NCI-H2196 (cell line): ENCODE results near the gene TSPAN10.

Source experiments
- DNase-seq: peaks from one replicate; lab custom pipeline; 2025; ENCODE audit not compliant: unreplicated experiment; lab: John Stamatoyannopoulos, UW

The TSPAN10 gene

DNA sequence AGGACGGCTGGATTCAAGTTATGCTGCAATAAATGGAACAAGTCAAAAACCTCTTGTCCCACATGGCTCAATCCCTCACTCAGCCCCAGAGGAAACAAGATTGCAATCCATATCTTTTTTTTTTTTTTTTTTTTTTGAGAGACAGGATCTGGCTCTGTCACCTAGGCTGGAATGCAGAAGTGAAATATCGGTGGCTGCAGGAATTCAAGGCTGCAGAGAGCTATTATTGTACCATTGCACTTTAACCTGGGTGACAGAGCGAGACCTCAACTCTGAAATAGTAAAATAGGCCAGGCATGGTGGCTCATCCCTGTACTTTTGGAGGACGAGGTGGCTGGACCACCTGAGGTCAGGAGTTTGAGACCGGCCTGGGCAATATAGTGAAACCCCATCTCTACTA is 22.0 kb downstream of the TSPAN10 start:
- no peak for DNase-seq

DNA sequence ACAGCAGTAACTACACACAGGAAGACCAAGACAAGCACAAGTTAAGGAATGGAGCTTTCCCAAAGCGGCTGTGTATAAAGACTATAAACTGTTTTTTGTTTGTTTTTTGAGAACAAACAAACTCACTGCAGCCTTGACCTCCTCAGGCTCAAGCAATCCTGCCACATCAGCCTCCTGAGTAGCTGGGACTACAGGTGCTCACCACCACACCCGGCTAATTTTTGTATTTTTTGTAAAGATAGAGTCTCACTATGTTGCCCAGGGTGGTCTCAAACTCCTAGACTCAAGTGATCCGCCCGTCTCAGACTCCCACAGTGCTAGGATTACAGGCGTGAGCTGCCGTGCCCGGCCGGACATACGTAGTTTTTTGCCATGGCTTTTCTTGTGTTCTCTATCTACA is 23.4 kb downstream of the TSPAN10 start:
- DNase-seq = no peak

DNA sequence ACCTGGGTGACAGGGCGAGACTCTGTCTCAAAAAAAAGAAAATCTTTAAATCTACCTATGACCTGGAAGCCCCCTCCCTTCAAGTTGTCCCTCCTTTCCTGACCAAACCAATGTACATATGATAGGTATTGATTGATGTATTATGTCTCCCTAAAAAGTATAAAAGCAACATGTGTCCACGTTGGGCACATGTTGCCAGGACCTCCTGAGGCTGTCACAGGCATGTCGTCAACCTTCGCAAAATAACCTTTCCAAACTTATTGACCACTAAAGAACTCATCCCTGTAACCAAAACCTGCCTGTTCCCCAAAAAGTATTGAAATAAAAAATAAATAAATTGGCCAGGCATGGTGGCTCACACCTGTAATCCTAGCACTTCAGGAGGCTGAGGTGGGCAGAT is 25.0 kb downstream of the TSPAN10 start:
- no peak for DNase-seq

GRCh38 chr17:81664051-81664470 is 27.1 kb downstream of the TSPAN10 start:
- no peak for DNase-seq

GRCh38 chr17:81665205-81666091 is 28.5 kb downstream of the TSPAN10 start:
- DNase-seq = peak; percentile 62

GRCh38 chr17:81666092-81666341 is 29.0 kb downstream of the TSPAN10 start:
- peak; percentile 55 for DNase-seq

DNA sequence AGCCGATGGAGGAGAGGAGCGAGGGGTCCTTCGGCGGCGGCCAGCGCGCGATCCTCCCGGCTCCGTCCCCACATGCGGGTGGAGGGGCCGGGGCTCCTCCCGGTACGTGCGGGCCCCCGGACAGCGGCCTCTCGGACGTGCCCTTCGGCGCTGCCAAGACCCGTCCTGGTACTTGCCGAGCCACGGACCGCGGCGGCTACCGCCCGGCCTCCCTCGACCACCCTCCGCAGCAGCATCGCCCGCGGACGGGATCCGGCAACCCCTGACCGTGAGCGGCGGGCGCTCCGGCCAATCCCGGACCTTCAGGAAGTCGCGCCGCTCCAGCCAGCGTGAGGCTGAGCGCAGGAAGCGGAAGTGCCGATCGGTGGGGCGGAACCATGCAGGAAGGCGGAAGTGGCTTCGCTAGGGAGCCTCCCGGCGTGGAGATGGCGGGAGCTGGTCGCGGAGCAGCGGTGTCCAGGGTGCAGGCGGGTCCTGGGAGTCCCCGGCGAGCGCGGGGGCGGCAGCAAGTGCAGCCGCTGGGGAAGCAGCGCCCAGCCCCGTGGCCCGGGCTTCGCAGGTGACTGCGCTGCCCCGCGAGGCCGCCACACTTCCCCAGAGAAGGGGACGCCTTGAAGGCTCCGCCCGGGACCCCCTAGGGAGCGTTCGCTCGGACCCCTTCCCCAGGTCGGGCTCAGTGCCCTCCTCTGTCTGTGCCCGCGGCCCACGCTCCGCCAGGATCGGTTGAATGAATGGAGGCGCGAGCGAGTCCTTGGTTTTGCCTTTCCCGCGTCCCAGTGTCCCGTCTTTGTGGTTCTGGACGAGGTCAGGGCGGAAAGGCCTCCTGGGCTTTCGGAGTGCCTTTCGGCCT is 29.6 kb downstream of the TSPAN10 start, which contains the start of the genes CCDC137 and OXLD1:
Gene CCDC137 (plus strand): TSS at position 396 of the 850 bp plus-strand sequence. CDS start 30 bp downstream, at position 426.
Gene OXLD1 (minus strand): TSS at position 264 of the 850 bp plus-strand sequence. CDS start 28 bp downstream, at position 236.
- DNase-seq = peak; percentile 98

- DNase-seq = no peak
These were observed 30.8 kb downstream of the TSPAN10 start for GRCh38 chr17:81667754-81668153.

DNA sequence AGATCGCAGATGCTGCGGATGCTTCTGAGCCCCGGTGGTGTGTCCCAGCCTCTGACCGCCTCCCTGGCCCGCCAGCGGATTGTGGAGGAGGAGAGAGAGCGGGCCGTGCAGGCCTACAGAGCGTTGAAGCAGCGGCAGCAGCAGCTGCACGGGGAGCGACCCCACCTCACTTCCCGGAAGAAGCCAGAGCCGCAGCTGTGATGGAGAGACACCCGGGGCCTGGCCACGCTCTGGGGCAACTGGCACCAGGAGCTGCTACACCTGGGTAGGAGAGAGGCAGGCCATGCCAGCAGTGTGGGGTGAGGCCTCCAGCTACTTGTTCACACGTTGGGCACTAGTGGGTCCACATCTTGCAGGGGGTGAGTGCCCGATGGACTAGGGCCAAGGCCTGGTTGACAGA is 35.5 kb downstream of the TSPAN10 start:
- no peak for DNase-seq

DNA sequence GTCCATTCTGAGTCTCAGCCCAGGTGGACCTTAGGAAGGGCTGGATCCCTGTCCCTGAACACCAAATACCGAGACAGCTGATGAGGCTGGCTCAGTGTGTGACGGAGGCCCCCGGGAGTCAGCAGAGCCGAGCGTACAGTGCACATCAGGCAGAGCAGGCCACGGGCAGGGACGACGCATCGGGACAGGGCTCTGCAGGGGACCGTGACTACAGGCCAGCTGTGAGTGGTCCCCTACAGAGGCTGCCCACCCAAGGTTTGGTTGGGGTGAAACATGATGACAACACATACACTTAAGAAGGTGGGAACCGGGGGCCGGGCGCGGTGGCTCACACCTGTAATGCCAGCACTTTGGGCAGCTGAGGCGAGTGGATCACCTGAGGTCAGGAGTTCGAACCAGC is 36.0 kb downstream of the TSPAN10 start:
- DNase-seq = no peak

- DNase-seq = no peak
These were observed 36.7 kb downstream of the TSPAN10 start for GRCh38 chr17:81673561-81674258.

- DNase-seq = peak; percentile 28
These were observed 38.7 kb downstream of the TSPAN10 start for GRCh38 chr17:81675515-81676221.

GRCh38 chr17:81676906-81677305 is 39.9 kb downstream of the TSPAN10 start:
- no peak for DNase-seq

- no peak for DNase-seq
These were observed 43.2 kb downstream of the TSPAN10 start for GRCh38 chr17:81680150-81680549.

DNA sequence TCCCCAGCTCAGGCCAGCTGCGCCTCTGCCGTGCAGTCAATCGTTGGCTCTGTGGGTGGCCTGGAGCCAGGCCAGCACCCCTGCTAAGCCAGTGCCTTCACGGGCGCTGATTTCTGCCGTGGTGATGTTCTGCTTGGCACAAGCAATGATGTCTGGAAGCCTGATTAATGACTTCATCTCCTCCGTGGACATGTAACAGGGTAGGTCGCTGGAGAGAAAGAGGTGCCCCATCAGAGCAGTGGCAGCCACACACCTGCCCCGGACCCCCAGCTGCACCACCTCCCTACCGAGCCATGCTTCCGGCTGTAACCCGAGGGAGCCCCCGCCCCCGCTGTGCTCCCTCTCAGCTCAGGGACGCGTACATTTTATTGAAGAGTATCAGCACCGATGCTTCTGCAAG is 44.7 kb downstream of the TSPAN10 start:
- DNase-seq = peak; percentile 83

DNA sequence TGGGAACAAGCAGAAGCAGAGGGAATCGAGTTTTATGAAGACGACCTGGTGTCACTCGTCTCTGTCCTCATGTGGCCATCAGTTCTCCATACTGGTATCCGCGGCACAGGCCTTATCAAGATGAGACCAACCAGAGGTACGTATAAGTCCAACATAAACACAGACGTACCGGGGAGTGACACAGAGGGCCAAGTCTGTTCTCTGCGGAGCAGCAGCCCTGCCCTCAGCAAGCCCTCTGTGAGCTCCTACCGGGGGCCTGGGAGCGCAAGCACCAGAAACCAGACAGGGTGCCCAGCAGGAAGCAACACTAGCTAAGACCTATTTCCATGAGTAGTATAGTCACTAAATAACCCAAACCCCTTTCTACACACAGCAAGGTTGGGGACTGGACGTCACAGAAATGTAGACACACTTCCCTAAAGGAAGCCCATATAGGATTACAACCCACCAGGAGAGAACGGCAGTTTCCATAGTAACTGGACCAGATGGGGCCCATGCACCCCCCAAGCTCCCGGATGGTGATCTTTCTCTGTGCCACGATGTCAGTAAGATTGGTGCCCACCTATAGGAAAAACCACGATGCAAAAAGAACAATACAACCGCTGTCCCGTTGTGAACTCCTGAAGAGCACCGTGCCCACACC is 45.7 kb downstream of the TSPAN10 start:
- no peak for DNase-seq

GRCh38 chr17:81683208-81683583 is 46.2 kb downstream of the TSPAN10 start:
- no peak for DNase-seq

DNA sequence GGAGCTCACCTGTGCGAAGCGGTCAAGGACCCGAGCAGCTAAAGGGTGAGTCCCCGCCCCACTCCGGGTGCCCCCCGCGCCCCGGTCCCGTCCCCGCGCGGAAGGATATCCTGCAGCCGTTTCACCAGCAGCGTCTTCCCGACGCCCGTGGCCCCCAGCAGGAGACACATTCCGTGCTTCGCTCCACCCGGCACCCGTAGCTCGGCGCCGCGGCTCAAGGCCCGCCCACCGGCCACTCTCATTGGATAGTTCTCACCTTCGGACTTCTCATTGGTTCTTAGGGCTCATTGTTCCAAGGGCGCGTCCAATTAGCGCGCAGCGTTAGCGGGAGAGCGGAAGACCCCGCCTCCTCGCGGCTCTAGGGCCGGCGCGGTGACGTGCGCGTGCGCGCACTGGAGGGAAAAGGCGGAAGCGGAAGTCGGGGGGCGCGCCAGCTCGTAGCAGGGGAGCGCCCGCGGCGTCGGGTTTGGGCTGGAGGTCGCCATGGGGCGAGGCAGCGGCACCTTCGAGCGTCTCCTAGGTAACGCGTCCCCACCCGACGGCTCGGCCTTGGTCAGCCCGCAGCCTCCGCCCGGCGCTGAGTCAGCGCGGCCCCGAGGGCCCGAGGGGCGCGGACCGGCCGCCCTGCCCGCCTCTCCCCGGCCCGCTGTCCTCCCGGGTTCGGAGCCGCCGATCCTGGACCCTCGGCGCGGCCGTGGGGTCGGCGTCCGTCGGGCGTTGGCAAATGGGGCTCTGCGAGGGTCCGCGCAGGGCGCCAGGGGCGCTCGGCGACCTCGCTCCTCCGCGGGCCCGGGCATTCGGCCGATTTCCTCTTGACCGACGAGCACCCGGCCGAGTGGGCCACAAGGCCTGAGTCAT is 46.8 kb downstream of the TSPAN10 start, which contains the start of the genes ARL16 and HGS:
Gene ARL16 (minus strand): TSS at position 214 of the 858 bp plus-strand sequence. CDS start 44 bp downstream, at position 170.
Gene HGS (plus strand): TSS at position 428 of the 858 bp plus-strand sequence. CDS start 56 bp downstream, at position 484.
- DNase-seq = peak; percentile 100

DNA sequence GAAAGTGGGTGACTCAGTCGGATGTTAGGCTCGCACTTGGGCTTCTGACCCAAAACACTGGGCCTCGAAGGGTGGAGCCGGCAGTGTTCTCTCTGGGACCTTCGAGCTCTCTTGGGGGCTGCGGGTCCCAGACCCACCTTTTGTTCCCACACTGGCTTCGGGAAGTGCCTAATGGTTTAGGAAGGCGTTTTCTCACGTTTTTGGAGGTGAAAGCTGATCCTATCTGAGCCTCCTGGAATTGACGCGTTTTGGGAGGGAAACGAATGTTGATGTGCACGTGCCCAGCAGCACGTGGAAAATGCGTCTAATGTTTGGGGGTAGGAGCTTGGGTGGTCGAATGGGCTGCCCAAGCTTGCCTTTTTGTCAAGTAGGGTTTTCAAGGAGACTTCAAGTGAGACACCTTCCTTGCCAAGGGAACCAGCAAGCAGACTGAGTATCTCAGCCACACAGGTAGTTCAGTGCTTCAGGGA is 47.5 kb downstream of the TSPAN10 start:
- no peak for DNase-seq
